GM13976 (cell line): ENCODE results near the gene ZNF335.

Source experiments
- DNase-seq: peaks from one replicate; pipeline ENCODE4 v3.0.0; 2012; ENCODE audit warnings: low spot score
- CTCF ChIP-seq: IDR thresholded peaks from 2 replicates; pipeline ENCODE4 v1.5.1; 2012; ENCODE audit warnings: borderline replicate concordance, mild to moderate bottlenecking; ENCODE audit not compliant: insufficient read depth; ENCODE audit errors: extremely low read depth, missing control alignments, control extremely low read depth
- in situ Hi-C: fragments of 300-500 bp; cut with MboI; formaldehyde crosslinking; loops from one replicate; pipeline ENCODE4 v1.12.0; 2022; ENCODE audit warnings: low sequenced_read_pairs, mixed read lengths, inconsistent platforms; ENCODE audit not compliant: unreplicated experiment

The ZNF335 gene

GRCh38 chr20:45953672-45954071 is 18.3 kb downstream of the ZNF335 start:
- in situ Hi-C loops, result no loop called here
- DNase-seq, result no peak
- no peak for TF ChIP-seq CTCF

- DNase-seq, result no peak
- in situ Hi-C loops, result no loop called here
- TF ChIP-seq CTCF, result no peak
Measured at GRCh38 chr20:45952861-45953260, 19.1 kb downstream of the ZNF335 start.

- in situ Hi-C loops, result no loop called here
- TF ChIP-seq CTCF, result no peak
- no peak for DNase-seq
Measured at GRCh38 chr20:45951925-45952834, 19.8 kb downstream of the ZNF335 start.

GRCh38 chr20:45950330-45950646 is 21.7 kb downstream of the ZNF335 start:
- in situ Hi-C loops, result no loop called here
- TF ChIP-seq CTCF, result no peak
- no peak for DNase-seq

- no peak for TF ChIP-seq CTCF
- no peak for DNase-seq
- in situ Hi-C loops, result no loop called here
Measured at GRCh38 chr20:45949542-45950329, 22.3 kb downstream of the ZNF335 start.

- DNase-seq, result no peak
- in situ Hi-C loops, result no loop called here
Measured at GRCh38 chr20:45948742-45949541, 23.1 kb downstream of the ZNF335 start.

More at GRCh38 chr20:45948742-45949541, 23.1 kb downstream of the ZNF335 start:
- no peak for TF ChIP-seq CTCF
